Stimulated activated CD4-positive, alpha-beta T cell treated with anti-CD3 and anti-CD28 coated beads, Interleukin-12 subunit alpha, Interleukin-12 subunit beta, amount 100 ng/mL, for 4 hours (primary cell): Measurements from ENCODE around the gene CNTN6.

ENCODE experiments used
- DNase-seq: peaks from one replicate; pipeline ENCODE4 v3.0.0-alpha.2; 2020

Gene CNTN6

GRCh38 chr3:1092771-1093170, at the start of gene CNTN6:
TSS of gene CNTN6 (plus strand) at chr3:1093024. CDS start at chr3:1148009, 54,985 bp downstream.
- DNase-seq: no peak

GRCh38 chr3:1048558-1048957, 44.3 kb upstream of the CNTN6 start:
- no peak for DNase-seq

GRCh38 chr3:1055870-1056269, 37.0 kb upstream of the CNTN6 start:
- DNase-seq: no peak

- no peak for DNase-seq
Measured at GRCh38 chr3:1056744-1057143, 36.1 kb upstream of the CNTN6 start.

GRCh38 chr3:1057436-1057835, 35.4 kb upstream of the CNTN6 start:
- no peak for DNase-seq

- no peak for DNase-seq
Measured at GRCh38 chr3:1068985-1069384, 23.8 kb upstream of the CNTN6 start.

- DNase-seq: no peak
Measured at GRCh38 chr3:1072041-1072440, 20.8 kb upstream of the CNTN6 start.

GRCh38 chr3:1079662-1080061, 13.2 kb upstream of the CNTN6 start:
- no peak for DNase-seq

- DNase-seq: no peak
Measured at GRCh38 chr3:1082108-1082507, 10.7 kb upstream of the CNTN6 start.

GRCh38 chr3:1087066-1087560, 5.7 kb upstream of the CNTN6 start:
- no peak for DNase-seq

- no peak for DNase-seq
Measured at GRCh38 chr3:1088503-1088902, 4.3 kb upstream of the CNTN6 start.

GRCh38 chr3:1091286-1091685, 1.5 kb upstream of the CNTN6 start:
- no peak for DNase-seq

GRCh38 chr3:1092061-1092460, 763 bp upstream of the CNTN6 start:
- DNase-seq: no peak

GRCh38 chr3:1093217-1093616, 393 bp downstream of the CNTN6 start:
- no peak for DNase-seq

GRCh38 chr3:1103525-1103924, 10.7 kb downstream of the CNTN6 start:
- no peak for DNase-seq

GRCh38 chr3:1117843-1118473, 25.1 kb downstream of the CNTN6 start:
- no peak for DNase-seq

GRCh38 chr3:1131166-1131565, 38.3 kb downstream of the CNTN6 start:
- DNase-seq: no peak

- no peak for DNase-seq
Measured at GRCh38 chr3:1135194-1135593, 42.4 kb downstream of the CNTN6 start.

GRCh38 chr3:1138036-1138435, 45.2 kb downstream of the CNTN6 start:
- DNase-seq: no peak

GRCh38 chr3:1139071-1139470, 46.2 kb downstream of the CNTN6 start:
- no peak for DNase-seq

- no peak for DNase-seq
Measured at GRCh38 chr3:1147326-1147725, 54.5 kb downstream of the CNTN6 start.

GRCh38 chr3:1147819-1148218, 55.0 kb downstream of the CNTN6 start:
- no peak for DNase-seq

GRCh38 chr3:1164101-1164500, 71.3 kb downstream of the CNTN6 start:
- no peak for DNase-seq

GRCh38 chr3:1171320-1171719, 78.5 kb downstream of the CNTN6 start:
- DNase-seq: no peak

- no peak for DNase-seq
Measured at GRCh38 chr3:1172644-1173043, 79.8 kb downstream of the CNTN6 start.
